ENCODE measurements around the gene TMEM255B.

DNA sequence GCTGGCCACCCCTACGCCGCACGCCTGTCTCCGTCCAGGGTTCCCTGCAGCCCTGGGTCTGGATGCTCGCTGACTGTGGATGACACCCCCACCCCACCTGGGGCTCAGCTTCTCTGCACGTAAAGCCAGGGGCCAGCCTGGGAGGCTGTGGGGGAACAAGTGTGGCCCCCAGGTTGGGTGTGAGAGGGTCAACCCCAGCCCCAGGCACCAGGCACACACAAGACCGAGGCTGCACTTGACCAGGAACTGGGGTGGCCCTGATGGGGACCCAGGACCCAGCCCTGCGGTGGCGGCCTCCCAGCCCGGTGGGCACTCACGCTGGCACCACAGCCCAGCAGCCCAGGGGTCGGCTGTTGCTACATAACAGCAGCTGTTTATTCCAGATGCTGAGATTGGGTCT, 63.2 kb downstream of the TMEM255B start:
- TF ChIP-seq, protein P1, sequence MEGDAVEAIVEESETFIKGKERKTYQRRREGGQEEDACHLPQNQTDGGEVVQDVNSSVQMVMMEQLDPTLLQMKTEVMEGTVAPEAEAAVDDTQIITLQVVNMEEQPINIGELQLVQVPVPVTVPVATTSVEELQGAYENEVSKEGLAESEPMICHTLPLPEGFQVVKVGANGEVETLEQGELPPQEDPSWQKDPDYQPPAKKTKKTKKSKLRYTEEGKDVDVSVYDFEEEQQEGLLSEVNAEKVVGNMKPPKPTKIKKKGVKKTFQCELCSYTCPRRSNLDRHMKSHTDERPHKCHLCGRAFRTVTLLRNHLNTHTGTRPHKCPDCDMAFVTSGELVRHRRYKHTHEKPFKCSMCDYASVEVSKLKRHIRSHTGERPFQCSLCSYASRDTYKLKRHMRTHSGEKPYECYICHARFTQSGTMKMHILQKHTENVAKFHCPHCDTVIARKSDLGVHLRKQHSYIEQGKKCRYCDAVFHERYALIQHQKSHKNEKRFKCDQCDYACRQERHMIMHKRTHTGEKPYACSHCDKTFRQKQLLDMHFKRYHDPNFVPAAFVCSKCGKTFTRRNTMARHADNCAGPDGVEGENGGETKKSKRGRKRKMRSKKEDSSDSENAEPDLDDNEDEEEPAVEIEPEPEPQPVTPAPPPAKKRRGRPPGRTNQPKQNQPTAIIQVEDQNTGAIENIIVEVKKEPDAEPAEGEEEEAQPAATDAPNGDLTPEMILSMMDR (IDR thresholded peaks at IDR 0.05; ENCODE audit: insufficient read depth, low read depth, low read length), result no peak
- no peak for TF ChIP-seq EZH2 (IDR thresholded peaks at IDR 0.05; ENCODE audit: insufficient read depth, low read length)
